Stimulated activated CD4-positive, alpha-beta T cell treated with anti-CD3 and anti-CD28 coated beads, Interleukin-12 subunit alpha, Interleukin-12 subunit beta, amount 100 ng/mL, for 48 hours (primary cell): ENCODE measurements around the gene MLN.

Source experiments
- DNase-seq, 3 donors: peaks; one replicate each; pipeline ENCODE4 v3.0.0-alpha.2; 2020; ENCODE audit warnings: low read depth in 2 of 3, low spot score in 1 of 3

MLN gene

GRCh38 chr6:33790379-33790778 lies 13.4 kb downstream of the MLN start:
- DNase-seq: no peak

DNA sequence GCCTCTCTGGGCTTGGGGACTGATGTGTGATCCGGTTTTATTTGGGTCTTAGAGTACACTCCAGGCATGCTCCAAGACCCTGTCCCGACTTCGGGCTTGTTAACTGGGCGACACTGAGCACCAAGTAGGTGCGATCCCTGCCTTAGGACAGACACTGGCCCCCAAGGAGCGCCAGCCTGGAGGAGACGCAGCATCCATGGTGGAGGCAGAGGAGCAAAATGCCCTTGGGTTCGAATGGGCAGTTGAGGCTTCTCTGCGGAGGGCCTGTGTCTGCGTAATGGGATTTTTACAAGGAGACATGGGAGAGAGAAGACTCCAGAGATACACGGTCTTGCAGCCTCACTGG lies 14.3 kb downstream of the MLN start:
- no peak for DNase-seq

DNA sequence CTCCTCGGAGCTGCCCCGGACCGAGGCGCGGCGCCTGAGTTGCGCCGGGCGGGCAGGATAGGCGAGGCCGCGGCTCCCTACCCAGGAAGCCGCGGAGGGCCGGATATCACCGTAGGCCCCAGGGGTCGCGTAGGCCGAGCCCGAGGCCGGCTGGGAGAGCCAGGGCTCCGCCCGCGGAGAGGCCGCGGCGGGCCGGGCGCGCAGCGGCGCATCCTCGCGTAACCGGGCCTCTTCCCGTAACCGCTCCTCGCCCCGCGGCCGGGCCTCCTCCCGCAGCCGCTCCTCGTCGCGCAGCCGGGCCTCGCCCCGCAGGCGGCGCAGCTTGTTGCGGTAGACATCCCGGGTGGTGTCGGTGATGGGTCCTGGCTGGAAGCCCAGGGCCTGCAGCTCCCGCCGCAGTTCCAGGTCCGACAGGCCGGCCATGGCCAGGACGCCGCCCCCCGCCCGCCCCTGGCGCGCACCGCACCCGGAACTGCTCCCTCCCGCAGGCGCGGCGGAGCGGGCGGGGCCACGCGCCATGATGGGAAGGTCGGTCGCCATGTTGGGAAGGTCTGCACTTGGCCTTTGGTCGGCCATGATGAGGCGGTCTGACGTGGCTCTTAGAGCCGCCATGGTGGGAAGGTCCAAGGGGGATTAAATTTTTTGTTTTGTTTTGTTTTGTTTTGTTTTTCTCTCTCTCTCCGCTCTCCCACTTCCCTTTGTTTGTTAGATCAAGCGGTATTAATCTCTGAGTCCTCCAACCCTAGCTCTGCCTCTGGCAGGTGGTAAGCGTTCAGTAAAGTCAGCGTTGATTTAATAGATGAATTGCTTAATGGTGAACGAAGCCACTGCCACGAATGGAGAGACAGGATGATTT lies 14.9 kb downstream of the MLN start, which contains the start of gene LEMD2:
LEMD2 (minus strand) TSS at position 437 of the 856 bp plus-strand sequence; CDS start at position 423, 14 bp downstream.
- DNase-seq: peak; percentile 87 to 93 (median 91)

GRCh38 chr6:33787954-33788693 lies 15.7 kb downstream of the MLN start:
- peak; percentile 22 to 42 (median 24) for DNase-seq

DNA sequence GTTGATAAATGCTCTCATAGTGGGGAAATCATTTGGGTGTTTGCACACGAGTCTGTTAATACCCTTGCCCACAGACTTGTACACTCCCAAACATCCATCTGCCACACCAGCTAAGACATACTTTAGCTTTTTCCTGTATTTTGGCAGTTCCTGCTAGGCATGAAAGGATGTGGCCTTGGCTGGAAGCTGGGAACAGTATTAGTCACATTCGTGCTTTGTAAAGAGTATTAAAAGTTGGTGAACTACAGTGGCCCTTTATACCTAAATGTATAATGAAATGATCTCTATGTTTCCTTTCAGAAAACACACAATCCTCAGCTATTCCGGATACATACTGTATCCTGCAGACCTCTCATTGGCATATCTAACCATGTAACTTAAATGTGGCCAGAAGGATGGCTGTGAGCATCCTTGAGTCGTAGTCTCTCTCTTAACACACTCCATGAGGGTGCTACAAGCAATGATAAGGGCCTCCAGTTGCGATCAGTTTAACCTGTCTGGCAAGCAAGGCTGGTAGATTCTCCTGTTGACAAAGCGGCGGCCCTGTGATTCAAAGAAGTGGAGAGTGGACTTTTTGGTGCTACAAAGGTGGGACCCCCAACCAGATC lies 16.4 kb downstream of the MLN start:
- no peak for DNase-seq

DNA sequence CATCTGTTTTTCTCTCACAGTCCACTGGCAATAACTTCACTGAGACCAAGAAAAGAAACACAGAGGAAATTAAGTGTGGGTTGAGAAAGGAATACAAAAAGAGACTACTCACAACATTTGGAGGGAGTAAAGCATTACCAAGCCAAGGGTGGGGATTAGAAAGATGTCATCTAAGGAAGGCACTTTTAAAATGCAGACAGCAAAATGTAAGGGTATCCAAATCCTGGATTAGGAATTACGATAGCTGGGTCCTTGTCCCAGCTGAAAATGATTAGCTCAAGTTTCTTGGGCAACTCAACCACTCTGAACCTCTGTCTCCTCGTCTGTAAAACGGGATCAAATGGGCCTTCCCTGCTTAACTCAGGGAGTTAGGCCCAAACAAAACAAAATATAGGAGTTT lies 17.1 kb downstream of the MLN start:
- DNase-seq: no peak

GRCh38 chr6:33785778-33786177 lies 18.0 kb downstream of the MLN start:
- no peak for DNase-seq

DNA sequence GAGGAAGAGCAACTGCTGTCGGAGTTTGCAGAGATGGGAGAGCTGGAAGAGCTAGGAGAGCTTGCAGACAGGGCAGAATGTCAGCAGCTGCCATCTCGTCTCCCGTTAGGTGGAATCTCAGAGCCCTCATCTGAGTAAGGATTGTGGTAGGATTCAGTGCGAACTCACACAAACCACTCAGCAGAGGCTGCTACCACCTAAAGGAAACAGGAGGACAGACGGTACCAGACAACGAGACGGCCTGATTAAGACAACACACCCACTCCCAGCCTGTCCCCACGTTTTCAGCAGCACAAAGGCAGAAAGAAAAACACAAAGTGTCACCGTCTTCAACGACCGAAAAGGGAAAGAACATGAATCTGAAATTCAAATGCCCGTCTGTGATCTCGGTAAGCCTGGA lies 19.0 kb downstream of the MLN start:
- no peak for DNase-seq

GRCh38 chr6:33783781-33784520 lies 19.9 kb downstream of the MLN start:
- DNase-seq: no peak

DNA sequence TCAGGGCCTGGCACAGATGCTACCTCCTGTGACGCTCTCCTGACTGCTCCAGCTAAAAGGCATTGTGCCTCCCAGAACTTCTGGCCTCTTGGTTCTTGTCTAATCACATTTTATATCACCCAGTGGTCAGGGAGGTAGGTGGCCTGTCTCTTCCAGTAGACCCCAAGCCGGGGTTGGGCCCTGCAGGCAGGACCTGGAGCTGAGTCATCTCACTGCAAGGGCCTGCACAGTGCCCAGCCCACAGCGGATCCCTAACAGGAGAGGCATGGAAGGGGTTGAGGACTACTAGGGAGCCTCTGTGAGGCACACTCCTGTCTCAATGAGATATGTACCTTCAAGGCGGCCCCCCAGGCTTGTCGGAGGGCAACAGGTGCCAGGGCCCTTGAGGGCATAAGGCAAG lies 21.2 kb downstream of the MLN start:
- no peak for DNase-seq

- no peak for DNase-seq
These were observed 22.4 kb downstream of the MLN start for GRCh38 chr6:33781131-33781975.

DNA sequence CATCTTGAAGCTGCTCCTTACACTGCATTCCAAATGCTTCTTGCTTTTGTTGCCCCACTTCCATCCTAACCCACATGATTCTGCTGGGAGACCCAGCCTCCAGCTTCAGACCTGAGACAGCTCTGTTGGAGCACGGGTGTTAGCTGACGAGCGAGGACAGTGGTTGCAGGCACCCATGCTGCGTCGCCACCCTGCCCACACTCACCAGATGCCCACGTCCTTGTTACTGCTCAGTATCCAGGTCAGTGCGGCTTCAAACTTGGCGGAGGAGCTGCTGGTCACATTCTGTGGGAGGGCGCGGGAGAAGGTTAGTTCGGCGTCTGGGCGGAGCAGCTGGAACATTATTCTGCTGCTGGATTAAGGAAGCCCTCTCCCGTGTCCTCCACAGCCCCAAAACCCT lies 23.9 kb downstream of the MLN start:
- DNase-seq: no peak

GRCh38 chr6:33779290-33779689 lies 24.5 kb downstream of the MLN start:
- DNase-seq: no peak

DNA sequence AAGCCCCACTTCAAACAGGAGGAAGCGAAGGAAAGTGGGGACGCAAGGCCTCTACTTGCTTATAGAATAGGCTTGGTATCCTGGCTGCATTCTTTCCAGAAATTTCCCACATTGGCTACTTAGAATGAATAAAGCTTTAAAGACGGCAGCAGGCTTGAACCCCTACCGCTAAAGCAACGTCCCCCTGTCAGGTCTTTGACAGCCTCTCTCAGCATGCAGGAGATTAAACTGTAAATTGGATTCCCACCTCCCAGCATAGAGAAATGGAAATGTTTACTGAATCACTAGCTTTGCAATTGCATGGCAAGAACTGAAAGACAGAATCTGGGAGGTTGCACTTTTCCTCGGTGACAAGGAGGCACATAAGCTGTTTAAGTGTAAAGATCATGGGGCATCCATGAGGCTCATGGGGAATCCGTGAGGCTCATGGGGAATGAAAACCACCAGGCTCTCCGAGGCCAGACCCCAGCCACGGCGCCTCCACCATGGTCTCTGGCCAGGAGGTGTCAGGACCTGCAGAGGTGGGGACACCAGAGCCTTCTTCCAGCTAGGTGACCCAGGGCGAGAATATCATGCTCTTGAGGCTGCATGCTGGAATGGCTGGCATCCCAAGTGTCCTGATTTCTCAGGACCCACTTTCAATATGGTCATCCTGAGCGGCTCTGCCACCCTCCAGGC lies 25.2 kb downstream of the MLN start:
- DNase-seq: no peak

- no peak for DNase-seq
These were observed 26.1 kb downstream of the MLN start for GRCh38 chr6:33777398-33778388.

DNA sequence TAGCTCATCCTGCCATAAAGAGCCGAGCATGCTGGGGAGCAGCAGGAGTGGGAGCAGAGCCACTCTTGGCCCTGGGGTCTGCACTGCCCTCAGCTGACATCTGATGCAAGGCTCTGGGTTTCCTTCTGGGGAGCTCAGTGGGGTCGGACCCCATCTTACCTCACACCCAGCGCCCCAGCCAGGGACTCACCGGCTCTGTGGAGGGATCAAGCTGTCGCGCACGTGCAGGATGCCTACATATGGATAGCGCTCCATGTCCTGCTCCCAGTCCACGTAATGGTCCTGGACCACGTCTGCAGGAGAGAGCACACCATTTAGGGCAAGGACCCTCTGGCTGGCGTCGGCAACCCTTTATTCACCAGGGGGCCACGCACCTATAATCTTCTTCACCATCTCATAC lies 27.0 kb downstream of the MLN start:
- DNase-seq: no peak

GRCh38 chr6:33776186-33776585 lies 27.6 kb downstream of the MLN start:
- DNase-seq: no peak

DNA sequence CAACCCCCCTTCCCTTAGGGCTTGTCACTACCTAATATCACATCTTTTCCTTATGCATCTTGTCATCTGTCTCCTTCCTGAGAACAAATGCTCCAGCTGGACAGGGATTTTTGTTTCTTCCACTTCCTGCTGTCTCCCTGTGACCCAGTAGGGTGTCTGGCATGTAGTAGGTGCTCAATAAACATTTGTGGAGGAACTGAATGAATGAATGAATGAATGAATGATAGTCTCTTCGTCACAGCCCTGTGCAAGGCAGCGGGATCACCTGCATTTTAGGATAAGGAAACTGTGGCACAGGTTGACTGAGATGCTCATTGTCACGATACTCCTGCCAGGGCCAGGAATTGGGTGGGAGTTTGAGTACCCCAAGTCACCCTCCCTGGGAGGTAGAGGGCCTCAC lies 29.0 kb downstream of the MLN start:
- no peak for DNase-seq
